ENCODE data around the gene BPIFA2. TPM values are rescaled to one million over a fixed set of nuclear protein-coding genes. Genes with fewer than 3 reads are reported as not detected.

BPIFA2 gene
- total RNA-seq, 1 donor from 2014 or later: not detected

- H3K27ac Mint-ChIP-seq (ENCODE audit: unreplicated experiment): no peak overlapping the region
- H3K4me1 Mint-ChIP-seq (ENCODE audit: low read depth, unreplicated experiment): no peaks in the 10 kb centered on the region
- DNase-seq: no peak
- H3K9me3 Mint-ChIP-seq (ENCODE audit: unreplicated experiment): peaks cover 4% of the 10 kb centered on the region
- TF ChIP-seq CTCF (IDR thresholded peaks at IDR 0.05; ENCODE audit: partially characterized antibody, unreplicated experiment): no peak
- H3K4me3 Mint-ChIP-seq (ENCODE audit: unreplicated experiment): no peak overlapping the region
- H3K36me3 Mint-ChIP-seq (ENCODE audit: unreplicated experiment): no peaks in the 10 kb centered on the region
- peaks cover 2% of the 10 kb centered on the region for H3K27me3 Mint-ChIP-seq (ENCODE audit: unreplicated experiment)
Observed at GRCh38 chr20:33160681-33161080, 7.3 kb upstream of the BPIFA2 start.

- no peak for TF ChIP-seq CTCF (IDR thresholded peaks at IDR 0.05; ENCODE audit: partially characterized antibody, unreplicated experiment)
- Mint-ChIP-seq H3K9me3 (ENCODE audit: unreplicated experiment) (peaks cover 4% of the 10 kb centered on the region), H3K4me1 (ENCODE audit: low read depth, unreplicated experiment) (no peaks in the 10 kb centered on the region), H3K27ac (ENCODE audit: unreplicated experiment) (no peak overlapping the region), H3K36me3 (ENCODE audit: unreplicated experiment) (no peaks in the 10 kb centered on the region), H3K4me3 (ENCODE audit: unreplicated experiment) (no peak overlapping the region), H3K27me3 (ENCODE audit: unreplicated experiment) (peaks cover 6% of the 10 kb centered on the region)
- DNase-seq: no peak
Observed at GRCh38 chr20:33162313-33162712, 5.6 kb upstream of the BPIFA2 start.

- no peak for DNase-seq
- no peaks in the 10 kb centered on the region for H3K36me3 Mint-ChIP-seq (ENCODE audit: unreplicated experiment)
- H3K27ac Mint-ChIP-seq (ENCODE audit: unreplicated experiment): no peak overlapping the region
- TF ChIP-seq CTCF (IDR thresholded peaks at IDR 0.05; ENCODE audit: partially characterized antibody, unreplicated experiment): no peak
- peaks cover 4% of the 10 kb centered on the region for H3K9me3 Mint-ChIP-seq (ENCODE audit: unreplicated experiment)
- H3K4me1 Mint-ChIP-seq (ENCODE audit: low read depth, unreplicated experiment): no peaks in the 10 kb centered on the region
- H3K27me3 Mint-ChIP-seq (ENCODE audit: unreplicated experiment): peaks cover 6% of the 10 kb centered on the region
- H3K4me3 Mint-ChIP-seq (ENCODE audit: unreplicated experiment): no peak overlapping the region
Observed at GRCh38 chr20:33162753-33163152, 5.2 kb upstream of the BPIFA2 start.

- Mint-ChIP-seq H3K36me3 (ENCODE audit: unreplicated experiment) (no peaks in the 10 kb centered on the region), H3K9me3 (ENCODE audit: unreplicated experiment) (peaks cover 4% of the 10 kb centered on the region), H3K27me3 (ENCODE audit: unreplicated experiment) (peaks cover 6% of the 10 kb centered on the region), H3K4me3 (ENCODE audit: unreplicated experiment) (no peak overlapping the region), H3K4me1 (ENCODE audit: low read depth, unreplicated experiment) (no peaks in the 10 kb centered on the region), H3K27ac (ENCODE audit: unreplicated experiment) (no peak overlapping the region)
- DNase-seq: no peak
- TF ChIP-seq CTCF (IDR thresholded peaks at IDR 0.05; ENCODE audit: partially characterized antibody, unreplicated experiment): no peak
Observed at GRCh38 chr20:33163856-33164762, 3.9 kb upstream of the BPIFA2 start.

- peaks cover 6% of the 10 kb centered on the region for H3K27me3 Mint-ChIP-seq (ENCODE audit: unreplicated experiment)
- peaks cover 4% of the 10 kb centered on the region for H3K9me3 Mint-ChIP-seq (ENCODE audit: unreplicated experiment)
- no peaks in the 10 kb centered on the region for H3K36me3 Mint-ChIP-seq (ENCODE audit: unreplicated experiment)
- no peaks in the 10 kb centered on the region for H3K4me1 Mint-ChIP-seq (ENCODE audit: low read depth, unreplicated experiment)
- no peak overlapping the region for H3K4me3 Mint-ChIP-seq (ENCODE audit: unreplicated experiment)
- no peak for TF ChIP-seq CTCF (IDR thresholded peaks at IDR 0.05; ENCODE audit: partially characterized antibody, unreplicated experiment)
- H3K27ac Mint-ChIP-seq (ENCODE audit: unreplicated experiment): no peak overlapping the region
- no peak for DNase-seq
Observed at GRCh38 chr20:33164763-33165095, 3.2 kb upstream of the BPIFA2 start.

Measured in glutamatergic neuron (in vitro differentiated cells).